Mesendoderm (in vitro differentiated cells): Measurements from ENCODE around the gene NRN1L.

Experiments
- DNase-seq: peaks from one replicate; pipeline ENCODE4 v3.0.0; 2013
- H2AK5ac ChIP-seq: 2 replicates; pipeline ENCODE4 v1.6.1; 2013; ENCODE audit warnings: low read length, inconsistent platforms
- H2BK120ac ChIP-seq: 2 replicates; pipeline ENCODE4 v1.6.1; 2013; ENCODE audit warnings: low read depth, mild to moderate bottlenecking, low read length, moderate library complexity, mixed read lengths
- H2BK15ac ChIP-seq: replicated peaks from 2 replicates; pipeline ENCODE4 v1.6.1; 2013; ENCODE audit warnings: low read depth, mild to moderate bottlenecking, moderate library complexity
- H2BK5ac ChIP-seq: 2 replicates; pipeline ENCODE4 v1.6.1; 2013; ENCODE audit warnings: low read length, inconsistent platforms
- H3K18ac ChIP-seq: 2 replicates; pipeline ENCODE4 v1.6.1; 2013; ENCODE audit warnings: mild to moderate bottlenecking, low read length, mixed read lengths
- H3K23ac ChIP-seq: one replicate; pipeline ENCODE4 v1.6.1; 2013; ENCODE audit warnings: low read length
- H3K27ac ChIP-seq: 2 replicates; pipeline ENCODE4 v1.5.1; 2013; ENCODE audit warnings: low read depth, mild to moderate bottlenecking, inconsistent platforms, low read length, moderate library complexity
- H3K27me3 ChIP-seq: 2 replicates; pipeline ENCODE4 v1.6.1; 2013; ENCODE audit warnings: low read length, control low read depth, mild to moderate bottlenecking, inconsistent platforms; ENCODE audit not compliant: insufficient read depth, poor library complexity
- H3K36me3 ChIP-seq: 2 replicates; pipeline ENCODE4 v1.6.1; 2013; ENCODE audit warnings: low read length, inconsistent platforms; ENCODE audit not compliant: control insufficient read depth, insufficient read depth
- H3K4ac ChIP-seq: one replicate; pipeline ENCODE4 v1.6.1; 2013; ENCODE audit warnings: low read depth, mild to moderate bottlenecking, low read length, moderate library complexity
- H3K4me1 ChIP-seq: 2 replicates; pipeline ENCODE4 v1.6.1; 2013; ENCODE audit warnings: low read depth, low read length, inconsistent platforms; ENCODE audit not compliant: control insufficient read depth
- H3K4me2 ChIP-seq: 2 replicates; pipeline ENCODE4 v1.6.1; 2013; ENCODE audit warnings: low read length
- H3K4me3 ChIP-seq: 2 replicates; pipeline ENCODE4 v1.5.1; 2013; ENCODE audit warnings: mild to moderate bottlenecking, low read length
- H3K56ac ChIP-seq: one replicate; pipeline ENCODE4 v1.6.1; 2013; ENCODE audit warnings: low read length
- H3K79me1 ChIP-seq: 2 replicates; pipeline ENCODE4 v1.6.1; 2013; ENCODE audit warnings: low read length, inconsistent platforms
- H3K79me2 ChIP-seq: 2 replicates; pipeline ENCODE4 v1.6.1; 2013; ENCODE audit warnings: mild to moderate bottlenecking, low read length; ENCODE audit not compliant: control insufficient read depth, insufficient read depth
- H3K9ac ChIP-seq: 2 replicates; pipeline ENCODE4 v1.6.1; 2013; ENCODE audit warnings: low read length, inconsistent platforms
- H4K5ac ChIP-seq: one replicate; pipeline ENCODE4 v1.6.1; 2013; ENCODE audit warnings: low read length
- H4K8ac ChIP-seq: one replicate; pipeline ENCODE4 v1.6.1; 2013; ENCODE audit warnings: low read depth, mild to moderate bottlenecking, control low read depth, low read length, moderate library complexity
- WGBS: extraction: QIAGEN DNeasy Blood & Tissue Kit; methylation state at CpG from one replicate; pipeline ENCODE4 v1.1.7; 2013; ENCODE audit warnings: low lambda C conversion rate, missing lambda C conversion rate; ENCODE audit not compliant: insufficient coverage; ENCODE audit errors: extremely low coverage; 5-methylcytosine and 5-hydroxymethylcytosine counted together

NRN1L gene

DNA sequence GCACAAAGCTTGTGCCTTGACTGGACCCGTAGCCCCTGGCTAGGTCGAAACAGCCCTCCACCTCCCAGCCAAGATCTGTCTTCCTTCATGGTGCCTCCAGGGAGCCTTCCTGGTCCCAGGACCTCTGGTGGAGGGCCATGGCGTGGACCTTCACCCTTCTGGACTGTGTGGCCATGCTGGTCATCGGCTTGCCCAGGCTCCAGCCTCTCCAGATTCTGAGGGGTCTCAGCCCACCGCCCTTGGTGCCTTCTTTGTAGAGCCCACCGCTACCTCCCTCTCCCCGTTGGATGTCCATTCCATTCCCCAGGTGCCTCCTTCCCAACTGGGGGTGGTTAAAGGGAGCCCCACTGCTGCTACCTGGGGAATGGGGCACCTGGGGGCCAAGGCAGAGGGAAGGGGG is 43.5 kb downstream of the NRN1L start:
- H3K79me2 ChIP-seq: no peaks in the 10 kb centered on the region
- H3K4me1 ChIP-seq: peaks cover 1% of the 10 kb centered on the region
- no peak overlapping the region for H4K5ac ChIP-seq
- no peak for DNase-seq
- H3K79me1 ChIP-seq: peaks cover 2% of the 10 kb centered on the region
- no peak overlapping the region for H2AK5ac ChIP-seq
- no peak overlapping the region for H3K27ac ChIP-seq
- H2BK120ac ChIP-seq: no peak overlapping the region
- peaks cover 2% of the 10 kb centered on the region for H3K36me3 ChIP-seq
- no CpG with 5 or more reads among the region's 7 CpGs for WGBS
- H3K4me2 ChIP-seq: no peak overlapping the region
- H3K9ac ChIP-seq: no peak overlapping the region
- H2BK5ac ChIP-seq: no peak overlapping the region
- H4K8ac ChIP-seq: no peak overlapping the region
- H3K27me3 ChIP-seq: no peaks in the 10 kb centered on the region
- H3K56ac ChIP-seq: no peak overlapping the region
- no peak overlapping the region for H3K23ac ChIP-seq
- no peak overlapping the region for H3K18ac ChIP-seq
- no peak overlapping the region for H2BK15ac ChIP-seq
- H3K4ac ChIP-seq: no peak overlapping the region
- no peak overlapping the region for H3K4me3 ChIP-seq

DNA sequence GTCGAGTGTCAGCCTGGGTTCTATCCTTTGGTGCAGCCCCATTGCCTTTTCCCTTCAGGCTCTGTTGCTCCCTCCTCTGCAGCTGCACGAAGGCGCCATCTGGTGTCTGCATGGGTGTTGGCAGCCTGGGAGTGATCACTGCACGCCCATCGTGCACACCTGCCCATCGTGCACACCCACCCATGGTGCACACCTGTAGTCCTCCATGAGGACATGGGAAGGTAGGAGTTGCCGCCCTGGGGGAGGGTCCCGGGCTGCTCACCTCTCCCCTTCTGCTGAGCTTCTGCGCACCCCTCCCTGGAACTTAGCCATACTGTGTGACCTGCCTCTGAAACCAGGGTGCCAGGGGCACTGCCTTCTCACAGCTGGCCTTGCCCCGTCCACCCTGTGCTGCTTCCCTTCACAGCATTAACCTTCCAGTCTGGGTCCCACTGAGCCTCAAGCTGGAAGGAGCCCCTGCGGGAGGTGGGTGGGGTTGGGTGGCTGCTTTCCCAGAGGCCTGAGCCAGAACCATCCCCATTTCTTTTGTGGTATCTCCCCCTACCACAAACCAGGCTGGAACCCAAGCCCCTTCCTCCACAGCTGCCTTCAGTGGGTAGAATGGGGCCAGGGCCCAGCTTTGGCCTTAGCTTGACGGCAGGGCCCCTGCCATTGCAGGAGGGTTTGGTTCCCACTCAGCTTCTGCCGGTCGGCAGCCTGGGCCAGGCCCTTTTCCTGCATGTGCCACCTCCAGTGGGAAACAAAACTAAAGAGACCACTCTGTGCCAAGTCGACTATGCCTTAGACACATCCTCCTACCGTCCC is 44.1 kb downstream of the NRN1L start:
- H3K9ac ChIP-seq: no peak overlapping the region
- peaks cover 1% of the 10 kb centered on the region for H3K4me1 ChIP-seq
- no peak overlapping the region for H2BK120ac ChIP-seq
- no peaks in the 10 kb centered on the region for H3K79me2 ChIP-seq
- DNase-seq: peak; percentile 72
- no peak overlapping the region for H3K4me3 ChIP-seq
- H2AK5ac ChIP-seq: no peak overlapping the region
- no peak overlapping the region for H4K5ac ChIP-seq
- no CpG with 5 or more reads among the region's 16 CpGs for WGBS
- H3K27ac ChIP-seq: no peak overlapping the region
- no peak overlapping the region for H3K4ac ChIP-seq
- no peak overlapping the region for H3K23ac ChIP-seq
- no peaks in the 10 kb centered on the region for H3K79me1 ChIP-seq
- H2BK15ac ChIP-seq: no peak overlapping the region
- H2BK5ac ChIP-seq: no peak overlapping the region
- H3K18ac ChIP-seq: no peak overlapping the region
- no peak overlapping the region for H4K8ac ChIP-seq
- H3K36me3 ChIP-seq: peaks cover 2% of the 10 kb centered on the region
- no peak overlapping the region for H3K4me2 ChIP-seq
- no peaks in the 10 kb centered on the region for H3K27me3 ChIP-seq
- H3K56ac ChIP-seq: no peak overlapping the region

DNA sequence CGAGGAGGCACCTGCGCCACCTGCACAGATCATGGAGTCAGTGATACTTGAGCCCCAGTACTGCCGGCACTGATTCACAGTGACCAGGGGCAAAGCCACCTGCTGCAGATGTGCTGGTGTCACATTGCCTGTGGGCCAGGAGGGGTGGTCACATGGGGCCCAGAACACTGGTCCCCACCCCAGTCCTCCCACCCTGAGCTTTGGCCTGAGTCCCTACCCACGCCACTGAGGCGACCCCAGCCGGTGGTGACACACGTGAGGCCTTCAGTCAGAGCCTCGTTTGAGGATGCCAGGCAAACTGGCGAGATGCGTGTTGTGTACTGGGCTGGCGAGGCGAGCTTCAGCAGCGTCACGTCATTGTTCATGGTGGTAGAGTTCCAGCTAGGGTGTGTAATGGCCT is 45.5 kb downstream of the NRN1L start:
- Histone ChIP-seq H3K4me2 (no peak overlapping the region), H4K5ac (no peak overlapping the region), H3K4me3 (no peak overlapping the region), H3K9ac (no peak overlapping the region), H4K8ac (no peak overlapping the region), H3K4ac (no peak overlapping the region), H3K4me1 (peaks cover 9% of the 10 kb centered on the region), H3K56ac (no peak overlapping the region), H2BK15ac (no peak overlapping the region), H3K23ac (no peak overlapping the region), H3K27ac (no peak overlapping the region), H2BK120ac (no peak overlapping the region), H3K79me1 (peaks cover 4% of the 10 kb centered on the region), H3K36me3 (peaks cover 2% of the 10 kb centered on the region), H3K18ac (no peak overlapping the region), H3K79me2 (no peaks in the 10 kb centered on the region), H2BK5ac (no peak overlapping the region), H3K27me3 (no peaks in the 10 kb centered on the region), H2AK5ac (no peak overlapping the region)
- no peak for DNase-seq
- no CpG with 5 or more reads among the region's 14 CpGs for WGBS

GRCh38 chr16:67930678-67931211 is 46.1 kb downstream of the NRN1L start:
- Histone ChIP-seq H3K4me2 (no peak overlapping the region), H3K4me1 (peaks cover 9% of the 10 kb centered on the region), H3K9ac (no peak overlapping the region), H2BK5ac (no peak overlapping the region), H2AK5ac (no peak overlapping the region), H3K56ac (no peak overlapping the region), H3K79me2 (no peaks in the 10 kb centered on the region), H4K8ac (no peak overlapping the region), H3K27ac (no peak overlapping the region), H2BK15ac (no peak overlapping the region), H3K18ac (no peak overlapping the region), H2BK120ac (no peak overlapping the region), H3K36me3 (peaks cover 2% of the 10 kb centered on the region), H3K79me1 (peaks cover 4% of the 10 kb centered on the region), H3K27me3 (no peaks in the 10 kb centered on the region), H3K23ac (no peak overlapping the region), H3K4ac (no peak overlapping the region), H3K4me3 (no peak overlapping the region), H4K5ac (no peak overlapping the region)
- no CpG with 5 or more reads among the region's 17 CpGs for WGBS
- no peak for DNase-seq

DNA sequence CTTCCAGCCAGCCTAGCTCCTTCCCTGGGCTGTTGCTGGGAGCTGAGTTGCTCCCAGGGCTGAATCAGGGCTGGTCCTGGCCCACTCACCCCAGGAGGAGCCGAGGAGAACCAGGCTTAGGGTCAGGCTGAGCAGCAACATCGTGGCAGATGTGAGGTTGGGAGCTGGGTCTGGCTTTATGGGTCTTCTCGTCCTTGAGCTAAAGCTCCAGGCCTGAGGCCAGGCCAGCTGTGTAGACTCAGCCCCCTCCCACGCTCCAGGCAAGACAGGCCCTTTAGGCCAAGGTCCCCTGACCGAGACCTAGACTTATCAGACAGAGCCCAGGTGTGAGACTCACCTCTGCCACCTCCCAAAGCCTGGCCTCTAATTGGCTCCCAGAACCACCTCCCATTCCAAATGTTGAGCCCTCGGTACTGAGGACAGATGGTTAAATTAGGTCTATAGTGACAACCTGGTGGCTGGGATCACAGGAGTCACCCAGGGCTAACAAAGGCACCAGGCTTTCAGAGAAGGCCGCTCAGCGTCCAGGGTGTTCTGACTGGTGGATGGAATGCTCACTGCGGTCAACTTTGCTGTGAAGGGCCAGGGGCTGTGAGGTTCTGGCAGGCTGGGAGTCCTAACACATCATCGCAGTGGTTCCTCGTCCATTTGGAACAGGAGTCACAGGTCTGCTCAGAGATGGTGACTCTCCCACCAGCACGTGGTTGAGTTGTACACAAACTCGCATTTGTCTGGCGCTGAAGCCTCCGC is 47.2 kb downstream of the NRN1L start, which contains the start of gene CTRL:
Gene CTRL (minus strand): TSS at position 151 of the 750 bp plus-strand sequence. CDS start 10 bp downstream, at position 141.
- Histone ChIP-seq H2BK15ac (no peak within 1 kb of the TSS), H3K36me3 (peaks cover 2% of the 10 kb centered on the region), H2BK5ac (no peak within 1 kb of the TSS), H3K4me1 (peaks cover 9% of the 10 kb centered on the region), H3K4ac (no peak within 1 kb of the TSS), H3K18ac (no peak within 1 kb of the TSS), H2BK120ac (no peak within 1 kb of the TSS), H3K4me2 (no peak within 1 kb of the TSS), H3K9ac (no peak within 1 kb of the TSS), H4K8ac (no peak within 1 kb of the TSS), H4K5ac (no peak within 1 kb of the TSS), H2AK5ac (no peak within 1 kb of the TSS), H3K23ac (no peak within 1 kb of the TSS), H3K79me2 (no peaks in the 10 kb centered on the region), H3K4me3 (no peak within 1 kb of the TSS), H3K79me1 (peaks cover 4% of the 10 kb centered on the region), H3K27ac (no peak within 1 kb of the TSS), H3K56ac (peak within 1 kb of the TSS; percentile 56), H3K27me3 (no peaks in the 10 kb centered on the region)
- WGBS: no CpG with 5 or more reads among the region's 15 CpGs
- DNase-seq: peak; percentile 71
